BLaER1 treated with 17β-estradiol and CSF1 and Interleukin-3, amounts not matched to agents 10 nM and 100 nM (cell line): Measurements from ENCODE around the gene TUBA8.
"Not testable (repeated sequence)": the region's sequence is repeated elsewhere in the genome, so short reads cannot be mapped to it uniquely, and the experiment has no call there.

Source experiments
- H3K27ac ChIP-seq, 11 experiments: shearing (Covaris generic); formaldehyde crosslinking; 2 replicates each; pipeline ENCODE4 v1.8.1; 2022
- H3K27me3 ChIP-seq, 11 experiments: shearing (Covaris generic); formaldehyde crosslinking; 2 replicates each; pipeline ENCODE4 v1.8.1; 2022
- H3K36me3 ChIP-seq, 11 experiments: shearing (Covaris generic); formaldehyde crosslinking; 2 replicates each; pipeline ENCODE4 v1.8.1; 2022
- H3K4me1 ChIP-seq, 10 experiments: shearing (Covaris generic); formaldehyde crosslinking; 2 replicates each; pipeline ENCODE4 v1.8.1; 2022
- H3K4me2 ChIP-seq, 11 experiments: shearing (Covaris generic); formaldehyde crosslinking; 2 replicates each; pipeline ENCODE4 v1.8.1; 2022
- H3K4me3 ChIP-seq, 10 experiments: shearing (Covaris generic); formaldehyde crosslinking; 2 replicates each; pipeline ENCODE4 v1.8.1; 2022
- H3K9ac ChIP-seq, 11 experiments: shearing (Covaris generic); formaldehyde crosslinking; 2 replicates each; pipeline ENCODE4 v1.8.1; 2022
- H3K9me3 ChIP-seq, 11 experiments: shearing (Covaris generic); formaldehyde crosslinking; replicated peaks in 1 of 11; 2 replicates each; pipeline ENCODE4 v1.8.1; 2022
- H4K20me1 ChIP-seq, 11 experiments: shearing (Covaris generic); formaldehyde crosslinking; 2 replicates each; pipeline ENCODE4 v1.8.1; 2022
- Cebpa-rat ChIP-seq, 11 experiments: shearing (Covaris generic); IDR thresholded peaks; 2 replicates each; pipeline ENCODE4 v1.8.1; 2022

TUBA8 gene

DNA sequence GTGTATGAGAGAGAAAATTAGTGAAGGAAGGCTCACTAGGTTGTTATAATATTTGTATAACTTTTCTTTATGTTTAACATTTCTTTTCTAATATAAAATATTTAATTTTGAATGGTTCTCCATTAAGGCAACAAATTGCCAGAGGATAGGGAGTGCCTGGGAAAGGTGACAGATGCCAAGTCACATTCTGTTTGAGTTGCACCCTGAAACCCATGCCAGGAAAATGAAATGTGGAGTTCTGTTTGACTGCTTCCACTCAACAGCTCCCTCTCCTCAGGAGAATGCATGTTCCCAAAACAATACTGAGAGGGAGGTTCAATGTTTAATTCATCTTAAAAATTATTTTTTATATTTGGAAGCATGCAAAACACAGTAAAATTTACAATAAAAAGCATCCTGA is 33.5 kb downstream of the TUBA8 start:
- Histone ChIP-seq H3K4me1 (peaks cover 11 to 23% (median 20%) of the 10 kb centered on the region in 10 experiments), H3K4me2 (no peak overlapping the region), H4K20me1 (no peaks in the 10 kb centered on the region), H3K9ac (no peak overlapping the region), H3K36me3 (peaks cover 0 to 13% (median 8%) of the 10 kb centered on the region in 11 experiments; a peak in 12 of 22 replicates), H3K4me3 (no peak overlapping the region), H3K27me3 (no peaks in the 10 kb centered on the region), H3K27ac (no peak overlapping the region), H3K9me3 (peaks cover 11 to 29% (median 19%) of the 10 kb centered on the region in 11 experiments)
- no peak for TF ChIP-seq Cebpa-rat (IDR thresholded peaks at IDR 0.05)

DNA sequence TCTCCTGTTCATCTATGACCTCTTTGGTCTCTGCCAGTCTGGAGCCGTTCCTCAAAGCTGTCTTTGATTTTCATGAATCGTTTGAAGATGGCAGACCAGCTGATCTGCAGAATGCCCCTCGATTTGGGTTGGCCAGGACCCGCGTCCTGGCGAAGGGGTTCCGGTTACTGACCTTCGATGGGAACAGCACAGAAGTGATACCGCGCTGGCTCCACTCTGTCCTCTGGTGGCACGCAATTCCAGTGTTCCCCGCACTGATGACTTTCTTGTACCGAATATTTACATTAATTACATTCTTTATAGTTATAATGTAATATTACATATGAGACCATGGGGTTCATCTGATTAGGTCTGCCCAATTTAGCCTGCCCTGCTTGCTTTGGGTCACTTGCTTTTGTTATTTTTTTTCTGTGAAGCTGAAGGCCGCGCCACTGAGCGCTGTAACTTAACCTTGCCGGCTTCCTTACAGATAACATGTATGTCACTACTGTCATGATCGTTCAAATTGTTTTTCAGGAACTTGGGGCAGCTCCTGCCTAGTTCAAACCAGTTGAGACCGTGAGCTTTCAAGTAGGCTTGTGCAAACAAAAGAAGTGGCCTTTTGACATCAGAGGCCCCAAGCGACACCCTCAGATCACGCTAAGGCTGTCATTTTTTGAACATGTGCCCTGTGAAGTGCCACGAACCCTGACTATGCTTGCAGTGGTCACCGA is 35.2 kb downstream of the TUBA8 start:
- Histone ChIP-seq H3K4me2 (no peak overlapping the region), H3K4me1 (peaks cover 17 to 33% (median 27%) of the 10 kb centered on the region in 10 experiments), H3K36me3 (peaks cover 0 to 10% (median 6%) of the 10 kb centered on the region in 11 experiments; a peak in 12 of 22 replicates), H4K20me1 (no peaks in the 10 kb centered on the region), H3K9ac (no peak overlapping the region), H3K27ac (no peak overlapping the region), H3K4me3 (no peak overlapping the region), H3K27me3 (no peaks in the 10 kb centered on the region), H3K9me3 (peaks cover 7 to 20% (median 13%) of the 10 kb centered on the region in 11 experiments)
- no peak for TF ChIP-seq Cebpa-rat (IDR thresholded peaks at IDR 0.05)

GRCh38 chr22:18146389-18146753 is 35.8 kb downstream of the TUBA8 start:
- Histone ChIP-seq H3K27ac (no peak overlapping the region), H3K4me1 (peaks cover 17 to 37% (median 27%) of the 10 kb centered on the region in 10 experiments), H3K9me3 (peaks cover 2 to 15% (median 8%) of the 10 kb centered on the region in 11 experiments), H3K36me3 (peaks cover 0 to 5% (median 2%) of the 10 kb centered on the region in 11 experiments; a peak in 11 of 22 replicates), H3K9ac (no peak overlapping the region), H3K27me3 (no peaks in the 10 kb centered on the region), H3K4me2 (no peak overlapping the region), H4K20me1 (no peaks in the 10 kb centered on the region), H3K4me3 (no peak overlapping the region)
- no peak for TF ChIP-seq Cebpa-rat (IDR thresholded peaks at IDR 0.05)

GRCh38 chr22:18147791-18148190 is 37.2 kb downstream of the TUBA8 start:
- Histone ChIP-seq H3K27ac (peak overlapping the region in 6 of 11 experiments; percentile 10 to 66 (median 56); a peak in 10 of 22 replicates), H3K9me3 (peaks cover 0 to under 1% (median 0%) of the 10 kb centered on the region in 11 experiments; a peak in 1 of 22 replicates)

GRCh38 chr22:18148293-18148965 is 37.8 kb downstream of the TUBA8 start:
- H3K4me2 ChIP-seq, result peak overlapping the region; percentile 86 to 98 (median 95)
- no peaks in the 10 kb centered on the region for H3K27me3 ChIP-seq
- peak overlapping the region in 2 of 11 experiments; percentile 5 to 23; a peak in 2 of 22 replicates for H3K9ac ChIP-seq
- no peaks in the 10 kb centered on the region for H3K9me3 ChIP-seq
- peak overlapping the region in 5 of 11 experiments; percentile 10 to 69 (median 63); a peak in 8 of 22 replicates for H3K27ac ChIP-seq
- no peak overlapping the region; a peak in 1 of 20 replicates for H3K4me3 ChIP-seq
- H3K36me3 ChIP-seq, result no peaks in the 10 kb centered on the region
- H3K4me1 ChIP-seq, result peaks cover 28 to 43% (median 36%) of the 10 kb centered on the region in 10 experiments
- H4K20me1 ChIP-seq, result no peaks in the 10 kb centered on the region
- TF ChIP-seq Cebpa-rat (IDR thresholded peaks at IDR 0.05), result peak in 1 of 11 experiments; percentile 31; a peak in 1 of 22 replicates

More at GRCh38 chr22:18147791-18148190, 37.2 kb downstream of the TUBA8 start:
- Histone ChIP-seq H3K9ac (peak overlapping the region in 2 of 11 experiments; percentile 23 to 33; a peak in 1 of 22 replicates), H3K4me2 (peak overlapping the region; percentile 86 to 98 (median 95); a peak in 21 of 22 replicates), H3K4me1 (peaks cover 27 to 43% (median 36%) of the 10 kb centered on the region in 10 experiments), H3K36me3 (no peaks in the 10 kb centered on the region), H3K27me3 (no peaks in the 10 kb centered on the region), H3K4me3 (no peak overlapping the region; a peak in 1 of 20 replicates), H4K20me1 (no peaks in the 10 kb centered on the region)
- TF ChIP-seq Cebpa-rat (IDR thresholded peaks at IDR 0.05), result no peak

DNA sequence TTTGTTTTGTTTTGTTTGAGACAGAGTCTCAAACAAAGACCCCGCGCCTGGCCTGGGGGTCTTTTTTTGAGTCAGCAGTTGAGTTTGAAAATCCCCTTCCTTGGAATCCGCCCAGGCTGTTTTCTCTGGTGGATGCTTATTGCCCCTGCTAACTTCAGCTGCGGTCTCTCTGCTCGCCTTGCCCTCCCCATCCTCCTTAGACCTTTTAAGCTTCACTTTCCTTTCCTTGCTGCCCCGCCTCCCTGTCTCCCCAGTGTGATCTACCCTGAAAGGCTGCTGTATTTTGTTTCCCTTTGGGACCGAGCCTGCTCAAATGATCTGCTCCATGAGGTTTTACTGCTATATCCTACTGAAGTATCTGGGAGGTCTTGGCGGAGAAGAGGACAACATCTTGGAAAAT is 41.9 kb downstream of the TUBA8 start:
- H3K27ac ChIP-seq, result no peak overlapping the region
- peaks cover 26 to 38% (median 33%) of the 10 kb centered on the region in 10 experiments for H3K4me1 ChIP-seq
- peaks cover 0 to 7% (median 0%) of the 10 kb centered on the region in 11 experiments; a peak in 1 of 22 replicates for H4K20me1 ChIP-seq
- H3K9ac ChIP-seq, result peak overlapping the region in 1 of 11 experiments; percentile 21; a peak in 1 of 22 replicates
- H3K4me3 ChIP-seq, result no peak overlapping the region
- no peak for TF ChIP-seq Cebpa-rat (IDR thresholded peaks at IDR 0.05)
- no peaks in the 10 kb centered on the region for H3K36me3 ChIP-seq
- H3K9me3 ChIP-seq, result no peaks in the 10 kb centered on the region
- H3K4me2 ChIP-seq, result peak overlapping the region; percentile 16 to 65 (median 34)
- no peaks in the 10 kb centered on the region for H3K27me3 ChIP-seq

DNA sequence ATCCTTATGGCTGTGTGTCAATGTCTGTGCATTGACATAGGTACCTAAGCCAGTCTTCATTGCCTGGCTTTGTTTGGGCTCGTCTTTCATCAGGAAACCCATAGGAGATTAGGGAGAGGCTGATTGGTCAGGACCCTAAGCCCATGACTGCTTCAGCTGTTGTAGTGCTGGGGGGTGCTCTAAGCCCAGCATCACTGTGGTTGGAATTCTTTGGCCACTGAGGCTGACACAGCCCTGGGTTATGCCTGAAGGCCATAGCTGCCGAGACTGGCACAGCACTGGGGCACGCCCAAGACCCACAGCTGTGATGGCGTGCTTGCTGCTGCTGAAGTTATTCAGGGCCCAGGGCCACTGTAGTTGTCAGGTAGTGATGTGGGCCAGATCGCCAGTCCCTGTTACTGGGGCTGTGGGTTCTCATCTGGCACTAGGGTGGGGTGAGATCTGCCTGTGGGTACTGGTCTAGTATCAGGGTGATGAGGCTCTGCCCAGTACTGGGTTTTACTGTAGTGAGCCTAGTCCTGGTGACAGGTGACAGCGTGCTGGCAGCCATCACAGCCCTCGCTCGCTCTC is 44.3 kb downstream of the TUBA8 start:
- no peaks in the 10 kb centered on the region for H3K27me3 ChIP-seq
- TF ChIP-seq Cebpa-rat (IDR thresholded peaks at IDR 0.05), result no peak
- no peak overlapping the region for H3K4me2 ChIP-seq
- H3K4me1 ChIP-seq, result peaks cover 4 to 17% (median 12%) of the 10 kb centered on the region in 10 experiments; a peak in 18 of 20 replicates
- H4K20me1 ChIP-seq, result peaks cover 0 to 13% (median 0%) of the 10 kb centered on the region in 11 experiments; a peak in 1 of 22 replicates
- H3K4me3 ChIP-seq, result no peak overlapping the region
- no peaks in the 10 kb centered on the region for H3K36me3 ChIP-seq
- H3K9ac ChIP-seq, result no peak overlapping the region
- no peaks in the 10 kb centered on the region for H3K9me3 ChIP-seq
- H3K27ac ChIP-seq, result no peak overlapping the region

GRCh38 chr22:18155546-18155945 is 44.9 kb downstream of the TUBA8 start:
- H3K9me3 ChIP-seq, H3K9ac ChIP-seq, H3K36me3 ChIP-seq, H3K27me3 ChIP-seq, H3K4me2 ChIP-seq, H3K4me3 ChIP-seq, H3K27ac ChIP-seq: not testable (repeated sequence)
- Histone ChIP-seq H4K20me1 (peaks cover 0 to 13% (median 0%) of the 10 kb centered on the region in 11 experiments; a peak in 1 of 22 replicates), H3K4me1 (peaks cover 4 to 14% (median 10%) of the 10 kb centered on the region in 10 experiments; a peak in 18 of 20 replicates)
